HL-60 (cell line): ENCODE data around the gene APBB2.

Experiments used
- DNase-seq, 2 experiments: peaks; one replicate each; pipeline ENCODE4 v3.0.0-alpha.2; 2010 to 2020; ENCODE audit warnings: low read depth in 1 of 2, low spot score in 1 of 2
- H3K27ac ChIP-seq: fragments of 250-450 bp; sonication (Bioruptor Pico); replicated peaks from 2 replicates; pipeline ENCODE4 v1.5.1; 2020; ENCODE audit warnings: mild to moderate bottlenecking, moderate library complexity
- H3K27me3 ChIP-seq: fragments of 250-450 bp; sonication (Bioruptor Pico); 2 replicates; pipeline ENCODE4 v1.5.1; 2021; ENCODE audit warnings: mild to moderate bottlenecking, moderate library complexity; ENCODE audit not compliant: insufficient read depth, poor library complexity, severe bottlenecking
- H3K4me3 ChIP-seq: replicated peaks from 2 replicates; pipeline ENCODE4 v1.5.1; 2011; ENCODE audit warnings: mild to moderate bottlenecking, control low read depth, low read length; ENCODE audit not compliant: insufficient read depth
- CTCF ChIP-seq: IDR thresholded peaks from one replicate; pipeline ENCODE4 v1.5.1; 2011; ENCODE audit warnings: low read length, control low read depth, inconsistent platforms; ENCODE audit not compliant: insufficient read depth
- GABPA ChIP-seq: IDR thresholded peaks from 2 replicates; pipeline ENCODE4 v1.6.1; 2012; ENCODE audit warnings: low read depth
- POLR2AphosphoS5 ChIP-seq: IDR thresholded peaks from 2 replicates; pipeline ENCODE4 v1.6.1; 2012; ENCODE audit warnings: low read depth
- REST ChIP-seq: IDR thresholded peaks from 2 replicates; pipeline ENCODE4 v1.6.1; 2012; ENCODE audit warnings: low read depth; ENCODE audit not compliant: insufficient replicate concordance
- SPI1 ChIP-seq: IDR thresholded peaks from 2 replicates; pipeline ENCODE4 v1.6.1; 2012; ENCODE audit warnings: low read depth, mild to moderate bottlenecking, borderline replicate concordance

APBB2 gene

GRCh38 chr4:40938337-40938736 is 276.0 kb downstream of the APBB2 start:
- Histone ChIP-seq H3K27ac (no peak overlapping the region), H3K27me3 (peaks cover 2% of the 10 kb centered on the region), H3K4me3 (no peak overlapping the region)
- DNase-seq: no peak
- TF ChIP-seq SPI1: no peak
- TF ChIP-seq REST: no peak
- TF ChIP-seq POLR2AphosphoS5: no peak
- TF ChIP-seq GABPA: no peak
- no peak for TF ChIP-seq CTCF

- TF ChIP-seq REST (no peak), SPI1 (no peak), POLR2AphosphoS5 (no peak), CTCF (no peak), GABPA (no peak)
- no peak for DNase-seq
- Histone ChIP-seq H3K27me3 (peaks cover 2% of the 10 kb centered on the region), H3K27ac (no peak overlapping the region), H3K4me3 (no peak overlapping the region)
Measured at GRCh38 chr4:40937140-40937725, 277.1 kb downstream of the APBB2 start.

- H3K4me3 ChIP-seq: no peak overlapping the region
- TF ChIP-seq GABPA: no peak
- TF ChIP-seq SPI1: no peak
- no peak for TF ChIP-seq REST
- TF ChIP-seq CTCF: no peak
- TF ChIP-seq POLR2AphosphoS5: no peak
- H3K27ac ChIP-seq: no peak overlapping the region
- peaks cover 3% of the 10 kb centered on the region for H3K27me3 ChIP-seq
- no peak for DNase-seq
Measured at GRCh38 chr4:40934676-40935075, 279.7 kb downstream of the APBB2 start.
